ENCODE measurements around the gene ATP6V1C2. TPM values are rescaled to one million over a fixed set of nuclear protein-coding genes. Genes with fewer than 3 reads are reported as not detected.

The ATP6V1C2 gene
- total RNA-seq, 1 donor from 2014 or later, result not detected

- TF ChIP-seq CTCF (conservative IDR thresholded peaks at IDR 0.05; ENCODE audit: low read depth, low read length), result no peak
Observed at GRCh38 chr2:10772201-10772867, 50.9 kb downstream of the ATP6V1C2 start.

DNA sequence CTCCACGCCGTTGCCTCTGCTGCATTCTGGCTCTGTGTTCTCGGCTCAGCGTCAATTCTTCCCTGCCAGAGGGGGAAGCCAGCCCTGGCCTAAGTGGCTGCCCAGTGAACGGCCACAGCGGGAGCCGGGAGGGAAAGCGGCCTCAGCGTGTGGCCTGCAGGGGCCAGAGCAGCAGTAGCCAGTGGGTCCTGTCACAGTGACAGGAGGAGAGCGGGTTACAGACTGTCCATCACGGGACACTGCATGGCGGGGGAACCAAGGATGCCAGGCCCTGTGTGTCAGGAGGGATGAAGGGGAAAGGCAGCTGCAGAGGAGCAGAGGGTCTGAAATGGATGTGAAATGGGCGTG, 51.4 kb downstream of the ATP6V1C2 start:
- no peak for TF ChIP-seq CTCF (conservative IDR thresholded peaks at IDR 0.05; ENCODE audit: low read depth, low read length)
- no peak for DNase-seq (ENCODE audit: low read depth)
- no peak overlapping the region for H3K4me3 ChIP-seq (ENCODE audit: low read depth, low read length)

More at GRCh38 chr2:10772201-10772867, 50.9 kb downstream of the ATP6V1C2 start:
- no peak for DNase-seq (ENCODE audit: low read depth)
- no peak overlapping the region for H3K4me3 ChIP-seq (ENCODE audit: low read depth, low read length)

DNA sequence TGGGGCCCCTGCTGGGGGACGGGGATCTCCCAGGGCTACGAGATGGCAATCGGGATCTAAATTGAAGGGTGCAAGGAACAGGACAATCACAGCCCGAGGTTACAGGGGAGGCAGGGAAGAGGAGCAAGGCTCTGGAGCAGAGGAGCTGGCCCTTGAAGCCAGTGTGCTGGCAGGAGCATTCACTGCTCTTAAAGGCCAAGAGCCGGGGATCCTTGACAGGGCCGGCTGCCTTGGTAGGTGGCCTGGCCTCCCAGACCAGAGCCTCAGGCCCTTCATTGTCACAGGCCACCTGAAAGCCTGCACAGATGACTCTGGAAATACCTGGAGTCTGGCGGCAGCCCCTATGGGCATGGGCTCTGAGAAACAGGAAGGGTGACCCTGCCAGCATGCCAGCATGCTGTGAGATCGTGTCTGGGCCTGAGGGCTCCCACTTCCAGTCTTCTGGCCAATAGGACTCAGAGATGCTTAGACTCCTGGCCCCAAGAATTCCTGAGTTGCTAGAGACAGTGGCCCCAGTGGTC, 52.5 kb downstream of the ATP6V1C2 start:
- no peak for TF ChIP-seq CTCF (conservative IDR thresholded peaks at IDR 0.05; ENCODE audit: low read depth, low read length)
- DNase-seq (ENCODE audit: low read depth), result no peak

DNA sequence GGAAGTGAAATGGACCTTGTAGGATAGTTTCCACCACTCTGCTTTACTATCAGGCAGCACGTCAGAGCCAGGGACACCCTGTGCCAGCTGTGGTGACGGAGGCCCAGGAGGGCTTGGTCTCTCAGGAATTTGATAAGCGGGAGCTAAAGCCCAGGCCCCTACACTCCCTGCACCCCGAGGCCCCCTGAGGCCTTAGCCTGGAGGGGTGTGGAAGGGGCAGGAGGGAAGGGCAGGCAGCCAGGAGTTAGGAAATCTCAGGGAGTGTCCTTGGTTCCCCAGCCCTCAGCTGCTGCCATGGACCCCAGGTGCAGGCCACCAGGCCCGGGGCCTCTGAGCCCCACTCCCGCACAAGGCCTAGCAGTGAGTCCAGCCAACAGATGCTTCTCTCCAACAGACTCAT, 53.0 kb downstream of the ATP6V1C2 start:
- no peak for TF ChIP-seq CTCF (conservative IDR thresholded peaks at IDR 0.05; ENCODE audit: low read depth, low read length)
- no peak overlapping the region for H3K4me3 ChIP-seq (ENCODE audit: low read depth, low read length)
- no peak for DNase-seq (ENCODE audit: low read depth)

More for the DNA sequence above, 52.5 kb downstream of the ATP6V1C2 start:
- H3K4me3 ChIP-seq (ENCODE audit: low read depth, low read length), result no peak overlapping the region

- H3K4me3 ChIP-seq (ENCODE audit: low read depth, low read length), result no peak overlapping the region
- no peak for DNase-seq (ENCODE audit: low read depth)
- TF ChIP-seq CTCF (conservative IDR thresholded peaks at IDR 0.05; ENCODE audit: low read depth, low read length), result no peak
Observed at GRCh38 chr2:10775021-10775780, 53.8 kb downstream of the ATP6V1C2 start.

DNA sequence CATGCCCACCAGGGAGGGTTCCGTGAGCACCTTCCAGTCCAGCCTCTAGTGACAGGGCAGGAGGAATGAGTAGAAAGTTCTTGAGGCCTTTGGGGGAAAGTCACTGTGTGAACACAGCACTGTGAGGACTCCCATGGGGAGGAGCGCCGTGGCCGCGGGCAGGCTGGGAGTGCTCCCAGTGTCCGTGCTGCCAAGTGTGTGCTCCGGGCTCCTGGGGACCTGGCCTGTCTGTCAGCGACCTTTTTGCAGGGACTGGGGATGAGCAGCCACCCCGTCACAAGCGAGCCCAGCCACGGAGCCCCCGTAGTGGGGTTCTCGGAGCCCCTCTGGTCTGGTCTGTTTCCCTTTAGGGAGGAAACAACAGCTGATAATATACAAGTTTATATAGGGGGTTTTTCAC, 54.4 kb downstream of the ATP6V1C2 start:
- no peak for TF ChIP-seq CTCF (conservative IDR thresholded peaks at IDR 0.05; ENCODE audit: low read depth, low read length)

More for the DNA sequence above, 54.4 kb downstream of the ATP6V1C2 start:
- no peak overlapping the region for H3K4me3 ChIP-seq (ENCODE audit: low read depth, low read length)
- no peak for DNase-seq (ENCODE audit: low read depth)
